ENCODE measurements around the gene MON1A.

- TF ChIP-seq ISL1 (CRISPR knock-in tag; IDR thresholded peaks at IDR 0.05): no peak
- no peak for TF ChIP-seq ARNTL (CRISPR knock-in tag; IDR thresholded peaks at IDR 0.05; ENCODE audit: borderline replicate concordance, low read depth)
- TF ChIP-seq PATZ1 (CRISPR knock-in tag; IDR thresholded peaks at IDR 0.05; ENCODE audit: borderline replicate concordance): no peak
- TF ChIP-seq ZFP3 (CRISPR knock-in tag; IDR thresholded peaks at IDR 0.05): no peak
- TF ChIP-seq RARB (CRISPR knock-in tag; IDR thresholded peaks at IDR 0.05): no peak
Observed at GRCh38 chr3:49906073-49906743, 23.4 kb downstream of the MON1A start.

All from SK-N-SH treated with all-trans-retinoic acid at 6 μM for 48 hours (cell line).